IMR-90 (cell line): Measurements from ENCODE around the gene GPR173. TPM values are rescaled to one million over a fixed set of nuclear protein-coding genes. Genes with fewer than 3 reads are reported as not detected.

ENCODE experiments used
- ATAC-seq: fragments of 200-7000 bp; cut with Tn5 transposase; 2 replicates; pipeline ENCODE4 v1.9.1; 2020; ENCODE audit warnings: low read depth, mild to moderate bottlenecking, moderate library complexity
- Bru-seq: library from RNA; stranded (reverse); fragments of 400-500 nt; gene quantifications from one replicate; lab custom pipeline; 2021; lab: Mats Ljungman, UMichigan
- BruChase-seq, 2 experiments: library from RNA; stranded (reverse); fragments of 400-500 nt; gene quantifications; one replicate each; lab custom pipeline; 2021; lab: Mats Ljungman, UMichigan
- BruUV-seq: library from RNA; stranded (reverse); fragments of 400-500 nt; replicated peaks from 2 replicates; lab custom pipeline; 2021; lab: Mats Ljungman, UMichigan
- CTCF ChIA-PET: fragments of 300-600 bp; formaldehyde crosslinking; extraction: SDS; loops from one replicate; lab custom pipeline; 2021; ENCODE audit warnings: antibody characterized with exemption; lab: Yijun Ruan, JAX
- POLR2A ChIA-PET: fragments of 300-600 bp; sonication (Branson Sonifier 250); formaldehyde crosslinking; loops from one replicate; lab custom pipeline; 2022; ENCODE audit warnings: antibody characterized with exemption; ENCODE audit not compliant: unreplicated experiment; lab: Charles Lee
- DNase-seq: peaks from one replicate; pipeline ENCODE4 v3.0.0; 2013
- H2AFZ ChIP-seq: replicated peaks from 2 replicates; pipeline ENCODE3; 2013; ENCODE audit warnings: low read length, mild to moderate bottlenecking; ENCODE audit not compliant: poor library complexity
- H2AK5ac ChIP-seq: 2 replicates; pipeline ENCODE4 v1.6.1; 2013; ENCODE audit warnings: low read depth, low read length, inconsistent platforms
- H2AK9ac ChIP-seq: replicated peaks from 2 replicates; pipeline ENCODE3; 2013; ENCODE audit warnings: mild to moderate bottlenecking, low read depth, low read length, moderate library complexity; ENCODE audit not compliant: poor library complexity
- H2BK120ac ChIP-seq: 2 replicates; pipeline ENCODE4 v1.6.1; 2013; ENCODE audit warnings: low read depth, low read length, inconsistent platforms
- H2BK15ac ChIP-seq: 3 replicates; pipeline ENCODE4 v1.6.1; 2013; ENCODE audit warnings: low read depth, low read length, inconsistent platforms
- H2BK20ac ChIP-seq: 2 replicates; pipeline ENCODE4 v1.6.1; 2013; ENCODE audit warnings: low read depth, mild to moderate bottlenecking, inconsistent platforms, low read length, moderate library complexity
- H2BK5ac ChIP-seq: 2 replicates; pipeline ENCODE4 v1.6.1; 2013; ENCODE audit warnings: mild to moderate bottlenecking, low read depth, low read length, inconsistent platforms; ENCODE audit not compliant: poor library complexity, severe bottlenecking
- H3K14ac ChIP-seq: replicated peaks from 2 replicates; pipeline ENCODE4 v1.6.1; 2013; ENCODE audit warnings: low read depth, low read length, inconsistent platforms
- H3K18ac ChIP-seq: 2 replicates; pipeline ENCODE4 v1.6.1; 2013; ENCODE audit warnings: low read depth, low read length, control low read depth
- H3K23ac ChIP-seq: 2 replicates; pipeline ENCODE4 v1.6.1; 2013; ENCODE audit warnings: low read depth, low read length, inconsistent platforms
- H3K27ac ChIP-seq: 2 replicates; pipeline ENCODE4 v1.5.1; 2013; ENCODE audit warnings: mild to moderate bottlenecking, control low read depth, low read length; ENCODE audit not compliant: insufficient read depth
- H3K27me3 ChIP-seq: 2 replicates; pipeline ENCODE4 v1.6.1; 2013; ENCODE audit warnings: low read length; ENCODE audit not compliant: control insufficient read depth, insufficient read depth
- H3K36me3 ChIP-seq: 2 replicates; pipeline ENCODE4 v1.6.1; 2013; ENCODE audit warnings: low read length, mixed read lengths; ENCODE audit not compliant: control insufficient read depth, insufficient read depth
- H3K4ac ChIP-seq: 2 replicates; pipeline ENCODE4 v1.6.1; 2013; ENCODE audit warnings: low read depth, low read length, inconsistent platforms
- H3K4me1 ChIP-seq: 2 replicates; pipeline ENCODE4 v1.6.1; 2013; ENCODE audit warnings: low read length, mixed read lengths; ENCODE audit not compliant: control insufficient read depth, insufficient read depth
- H3K4me2 ChIP-seq: 2 replicates; pipeline ENCODE4 v1.6.1; 2013; ENCODE audit warnings: low read depth, mild to moderate bottlenecking, control low read depth, low read length, moderate library complexity
- H3K4me3 ChIP-seq: 2 replicates; pipeline ENCODE4 v1.5.1; 2013; ENCODE audit warnings: low read depth, mild to moderate bottlenecking, control low read depth, low read length, moderate library complexity; ENCODE audit not compliant: insufficient read depth
- H3K56ac ChIP-seq: 2 replicates; pipeline ENCODE4 v1.6.1; 2013; ENCODE audit warnings: low read length, inconsistent platforms; ENCODE audit not compliant: insufficient read depth; ENCODE audit errors: extremely low read depth
- H3K79me1 ChIP-seq, 2 experiments: 2 replicates each; pipeline ENCODE4 v1.6.1; 2013; ENCODE audit warnings: low read length in 2 of 2, inconsistent platforms in 1 of 2, low read depth in 1 of 2
- H3K9ac ChIP-seq: 2 replicates; pipeline ENCODE4 v1.6.1; 2013; ENCODE audit warnings: low read depth, low read length, control low read depth
- H3K9me1 ChIP-seq: 2 replicates; pipeline ENCODE4 v1.6.1; 2013; ENCODE audit warnings: low read length, inconsistent platforms; ENCODE audit not compliant: insufficient read depth
- H3K9me3 ChIP-seq: 2 replicates; pipeline ENCODE4 v1.6.1; 2013; ENCODE audit warnings: low read length; ENCODE audit not compliant: control insufficient read depth, insufficient read depth
- H4K20me1 ChIP-seq: 2 replicates; pipeline ENCODE4 v1.6.1; 2013; ENCODE audit warnings: low read length, inconsistent platforms; ENCODE audit not compliant: insufficient read depth
- H4K5ac ChIP-seq: 2 replicates; pipeline ENCODE4 v1.6.1; 2013; ENCODE audit warnings: mild to moderate bottlenecking, low read depth, low read length, control low read depth
- H4K8ac ChIP-seq, 2 experiments: 2 replicates each; pipeline ENCODE4 v1.6.1; 2013; ENCODE audit warnings: low read depth in 2 of 2, low read length in 2 of 2, control low read depth in 1 of 2, inconsistent platforms in 1 of 2
- H4K91ac ChIP-seq: 2 replicates; pipeline ENCODE4 v1.6.1; 2013; ENCODE audit warnings: low read depth, low read length, inconsistent platforms; ENCODE audit not compliant: insufficient read depth
- BHLHE40 ChIP-seq: fragments of 150-350 bp; IDR thresholded peaks from 2 replicates; pipeline ENCODE4 v1.6.1; 2016; ENCODE audit warnings: mild to moderate bottlenecking, low read depth, low read length
- CEBPB ChIP-seq: IDR thresholded peaks from 2 replicates; pipeline ENCODE4 v1.6.1; 2012; ENCODE audit warnings: low read depth, low read length, improper control_type of control experiment
- CHD1 ChIP-seq: IDR thresholded peaks from 2 replicates; pipeline ENCODE4 v1.6.1; 2012; ENCODE audit warnings: low read depth, low read length, improper control_type of control experiment
- MAZ ChIP-seq: IDR thresholded peaks from 2 replicates; pipeline ENCODE4 v1.6.1; 2012; ENCODE audit warnings: low read depth, mild to moderate bottlenecking, low read length, improper control_type of control experiment, moderate library complexity, borderline replicate concordance
- RAD21 ChIP-seq: IDR thresholded peaks from 2 replicates; pipeline ENCODE4 v1.6.1; 2012; ENCODE audit warnings: low read length, improper control_type of control experiment
- SMC3 ChIP-seq: fragments of 150-350 bp; IDR thresholded peaks from 2 replicates; pipeline ENCODE4 v1.6.1; 2016; ENCODE audit warnings: low read depth, mild to moderate bottlenecking, antibody characterized with exemption, low read length, moderate library complexity
- WGBS, 2 experiments: methylation state at CpG; one replicate each; pipeline versions ENCODE4 v1.1.5 to v1.1.7; 2013; ENCODE audit warnings: missing lambda C conversion rate in 2 of 2; ENCODE audit not compliant: insufficient read length in 1 of 2; ENCODE audit errors: extremely low coverage in 2 of 2; 5-methylcytosine and 5-hydroxymethylcytosine counted together
- dilution Hi-C: fragments of 300-500 bp; cut with HindIII; formaldehyde crosslinking; loops from one replicate; pipeline ENCODE4 v1.14.3; 2018; ENCODE audit warnings: low sequenced_read_pairs; ENCODE audit not compliant: unreplicated experiment
- in situ Hi-C: fragments of 300-500 bp; cut with MboI; formaldehyde crosslinking; loops from 3 replicates; pipeline ENCODE4 v1.14.3; 2019; ENCODE audit warnings: low sequenced_read_pairs, inconsistent platforms, mixed read lengths
- intact Hi-C: fragments of 100-400 bp; cut with micrococcal nuclease; formaldehyde crosslinking; loops from 2 replicates; pipeline ENCODE4 v1.10.0; 2022
- long read RNA-seq: library from polyadenylated mRNA; unstranded; transcript quantifications from one replicate; pipeline ENCODE4 v2.0.0, GENCODE V29; 2021; ENCODE audit not compliant: unreplicated experiment
- polyA plus RNA-seq, 3 experiments: library from polyadenylated mRNA; depleted of rRNA; stranded (reverse); fragments of >200 nt; gene quantifications; 2 replicates each; pipeline ENCODE4 v1.2.3, GENCODE V29; 2012; ENCODE audit warnings: low replicate concordance in 1 of 3
- total RNA-seq: library from RNA; depleted of rRNA; stranded (reverse); fragments of >200 nt; gene quantifications from 2 replicates; pipeline ENCODE4 v1.2.3, GENCODE V29; 2012; rRNA removed

The GPR173 gene, protein sequence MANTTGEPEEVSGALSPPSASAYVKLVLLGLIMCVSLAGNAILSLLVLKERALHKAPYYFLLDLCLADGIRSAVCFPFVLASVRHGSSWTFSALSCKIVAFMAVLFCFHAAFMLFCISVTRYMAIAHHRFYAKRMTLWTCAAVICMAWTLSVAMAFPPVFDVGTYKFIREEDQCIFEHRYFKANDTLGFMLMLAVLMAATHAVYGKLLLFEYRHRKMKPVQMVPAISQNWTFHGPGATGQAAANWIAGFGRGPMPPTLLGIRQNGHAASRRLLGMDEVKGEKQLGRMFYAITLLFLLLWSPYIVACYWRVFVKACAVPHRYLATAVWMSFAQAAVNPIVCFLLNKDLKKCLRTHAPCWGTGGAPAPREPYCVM
- total RNA-seq (0.90 and 1.1 TPM in 2 replicates), polyA plus RNA-seq (2012; rRNA removed) (5.2 and 6.1 TPM in 2 replicates), Bru-seq, nascent RNA (percentile 93 among the genes with signal in this experiment), BruChase-seq, experiment 1, labeled RNA remaining after a 6-hour chase (percentile 99 among the genes with signal in this experiment), BruChase-seq, experiment 2, labeled RNA remaining after a 2-hour chase (percentile 99 among the genes with signal in this experiment)
- 1.8 and 2.6 TPM in 2 replicates for polyA plus RNA-seq (2012; cell fraction: cytosol; rRNA removed)
- 46.8 and 69.5 TPM in 2 replicates for polyA plus RNA-seq (2012; cell fraction: nucleus; rRNA removed; ENCODE audit: low replicate concordance)
- long read RNA-seq, partial matches to known transcripts = 0 of 7 reads
- long read RNA-seq, other reads (novel, unspliced or antisense) = 7 of 7 reads

DNA sequence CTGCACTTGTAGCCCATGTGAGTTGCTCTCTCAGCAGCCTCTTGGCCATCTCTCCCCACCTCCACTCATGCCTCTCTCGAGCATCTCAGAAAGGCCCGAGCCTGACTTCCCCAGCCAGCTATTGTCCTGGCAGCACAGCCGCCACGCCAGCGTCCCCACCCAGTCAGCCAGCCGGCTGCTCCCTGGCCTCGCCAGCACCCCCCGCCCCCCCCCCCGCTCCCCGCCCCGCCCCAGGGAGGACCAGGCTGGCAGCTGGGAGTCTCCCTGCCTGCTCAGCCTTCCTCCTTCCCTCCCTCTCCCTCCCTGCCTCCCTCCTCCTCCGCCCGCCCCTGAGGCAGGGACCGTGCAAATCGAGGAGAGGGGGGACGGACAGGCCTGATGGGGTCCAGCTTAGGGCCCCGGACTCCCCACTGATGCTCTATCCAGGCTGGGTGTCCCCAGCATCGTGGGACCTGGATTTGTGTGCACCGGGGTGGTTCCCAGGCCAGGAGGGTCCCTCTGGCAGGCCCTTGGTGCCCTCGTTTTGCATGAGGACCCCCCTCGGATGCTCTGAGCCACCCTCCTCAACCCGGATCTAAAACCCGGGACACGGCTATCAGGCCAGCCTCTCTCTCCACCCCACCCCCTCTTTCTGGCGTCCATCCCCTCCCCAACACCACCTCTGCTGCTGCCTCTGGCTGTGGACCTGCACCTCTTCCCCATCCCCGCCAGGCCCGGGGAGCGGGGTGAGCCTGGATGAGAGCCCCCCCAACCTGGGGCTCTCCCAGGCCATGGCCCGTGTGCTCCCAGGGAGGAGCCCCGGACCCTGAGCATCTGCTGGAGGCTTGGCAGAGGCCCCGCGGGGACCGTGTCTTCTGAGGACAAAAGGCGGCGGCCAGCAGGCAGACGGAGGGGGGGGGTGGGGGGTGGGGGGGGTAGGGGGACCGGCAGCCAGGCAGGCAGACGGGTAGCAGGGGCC lies at the start of gene GPR173:
TSS of gene GPR173 (plus strand) at position 621 of the 958 bp plus-strand sequence. CDS start 27,833 bp downstream, outside the sequence.
- ChIA-PET CTCF (no interaction called here), POLR2A (no interaction called here)
- Histone ChIP-seq H3K4ac (peak within 1 kb of the TSS; percentile 95), H2AK5ac (peak within 1 kb of the TSS; percentile 78), H2AK9ac (peak within 1 kb of the TSS; percentile 68), H4K91ac (peak within 1 kb of the TSS; percentile 95), H3K27ac (peak within 1 kb of the TSS; percentile 99), H3K56ac (peak within 1 kb of the TSS; percentile 62), H3K27me3 (peaks cover 10% of the 10 kb centered on the region), H4K8ac (peak within 1 kb of the TSS; percentile 95 to 97), H3K9me1 (peaks cover 21% of the 10 kb centered on the region), H2BK5ac (peak within 1 kb of the TSS; percentile 93), H3K4me2 (peak within 1 kb of the TSS; percentile 97), H4K20me1 (peaks cover 32% of the 10 kb centered on the region), H2AFZ (peak within 1 kb of the TSS; percentile 93), H4K5ac (peak within 1 kb of the TSS; percentile 99), H3K14ac (peak within 1 kb of the TSS; percentile 95), H3K18ac (peak within 1 kb of the TSS; percentile 99; the same call in 1 of the 2 replicates), H3K9me3 (no peaks in the 10 kb centered on the region), H3K4me1 (peaks cover 11% of the 10 kb centered on the region; the same call in 1 of the 2 replicates), H3K36me3 (no peaks in the 10 kb centered on the region), H3K23ac (0 out of 2 replicates have a peak within 1 kb of the TSS, but pooled peaks have one; percentile 64), H2BK20ac (peak within 1 kb of the TSS; percentile 78; the same call in 1 of the 2 replicates), H3K9ac (peak within 1 kb of the TSS; percentile 90), H3K4me3 (peak within 1 kb of the TSS; percentile 100), H3K79me1 (peaks cover 0 to 41% of the 10 kb centered on the region in 2 experiments), H2BK120ac (peak within 1 kb of the TSS; percentile 94), H2BK15ac (no peak within 1 kb of the TSS; the same call in 2 of the 3 replicates)
- dilution Hi-C loops (no loop called here), in situ Hi-C loops (no loop called here), intact Hi-C loops (no loop called here)
- no TSS peak for BruUV-seq
- no peak for TF ChIP-seq CHD1
- no peak for TF ChIP-seq CEBPB
- no peak for TF ChIP-seq RAD21
- TF ChIP-seq MAZ = peak; percentile 97
- TF ChIP-seq SMC3 = no peak
- TF ChIP-seq BHLHE40 = peak; percentile 80
- DNase-seq = peak; percentile 66
- 18% methylated on average over 5 of the region's 38 CpGs; no CpG with 5 or more reads in 1 of the 2 experiments for WGBS, 2 experiments
- ATAC-seq = peak; percentile 96
